GM12878 (cell line): ENCODE data around the gene PLEKHA6.
"Not testable (repeated sequence)": the region's sequence is repeated elsewhere in the genome, so short reads cannot be mapped to it uniquely, and the experiment has no call there.

ENCODE experiments used
- ATF3 ChIP-seq: IDR thresholded peaks from 2 replicates; pipeline ENCODE4 v1.6.1; 2011; ENCODE audit warnings: low read depth, mild to moderate bottlenecking, low read length, moderate library complexity, borderline replicate concordance; ENCODE audit errors: extremely low read depth
- EZH2 ChIP-seq: IDR thresholded peaks from 2 replicates; pipeline ENCODE4 v1.6.1; 2012; ENCODE audit warnings: low read depth, mild to moderate bottlenecking, control low read depth, inconsistent platforms, low read length, borderline replicate concordance; ENCODE audit not compliant: control insufficient read depth
- RAD51 ChIP-seq: fragments of 450-650 bp; IDR thresholded peaks from 2 replicates; pipeline ENCODE4 v1.6.1; 2016; ENCODE audit warnings: moderate library complexity, mild to moderate bottlenecking, inconsistent platforms
- REST ChIP-seq: IDR thresholded peaks from 2 replicates; pipeline ENCODE4 v1.6.1; 2012; ENCODE audit warnings: mild to moderate bottlenecking, low read depth, low read length
- ZBTB33 ChIP-seq: fragments of 450-650 bp; IDR thresholded peaks from 2 replicates; pipeline ENCODE4 v1.6.1; 2017; ENCODE audit warnings: mild to moderate bottlenecking
- ZBTB40 ChIP-seq: fragments of 450-650 bp; IDR thresholded peaks from 2 replicates; pipeline ENCODE4 v1.6.1; 2016; ENCODE audit warnings: mild to moderate bottlenecking, moderate library complexity, borderline replicate concordance

- not testable (repeated sequence) for TF ChIP-seq RAD51, ZBTB33, ZBTB40, ATF3, EZH2, REST
Measured at GRCh38 chr1:204239401-204239800, 120.3 kb downstream of the PLEKHA6 start.
